GM19099 (cell line): ENCODE data around the gene C4A.

Experiments used
- POLR2A ChIP-seq: IDR thresholded peaks from 3 replicates; pipeline ENCODE4 v1.6.1; 2011; ENCODE audit warnings: low read depth; ENCODE audit not compliant: insufficient read length; ENCODE audit errors: extremely low read depth

Gene C4A

DNA sequence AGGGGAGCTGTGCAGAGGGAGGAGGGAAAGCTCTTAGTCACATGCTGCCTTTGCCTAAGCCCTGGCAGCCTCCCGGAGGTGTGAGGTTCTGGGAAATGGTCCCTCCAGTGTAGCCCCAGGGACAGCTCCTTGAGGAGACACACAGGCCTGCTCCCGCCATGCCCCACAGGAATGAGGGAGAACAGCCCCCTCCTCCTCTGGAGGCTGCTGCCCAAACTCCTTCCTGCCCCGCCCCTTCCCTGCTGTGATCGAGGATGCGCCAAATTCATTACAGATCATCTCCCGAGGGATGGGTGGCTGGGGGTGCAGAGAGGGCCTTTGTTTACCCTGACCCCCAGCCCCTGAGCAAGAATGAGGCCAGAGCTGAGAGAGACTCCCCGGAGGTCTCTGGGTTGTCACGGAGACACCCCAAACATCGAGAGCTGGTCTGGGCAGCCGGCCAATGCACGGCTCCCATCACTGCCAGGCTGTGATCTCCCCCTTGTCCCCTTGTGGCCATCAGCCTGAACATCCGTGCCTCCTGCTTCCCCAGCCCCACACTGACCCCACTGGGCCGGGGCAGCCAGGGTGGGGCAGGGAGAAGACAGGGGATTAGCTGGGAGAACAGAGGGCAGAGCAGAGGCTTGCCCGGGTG, 64.7 kb downstream of the C4A start:
- TF ChIP-seq POLR2A = no peak

DNA sequence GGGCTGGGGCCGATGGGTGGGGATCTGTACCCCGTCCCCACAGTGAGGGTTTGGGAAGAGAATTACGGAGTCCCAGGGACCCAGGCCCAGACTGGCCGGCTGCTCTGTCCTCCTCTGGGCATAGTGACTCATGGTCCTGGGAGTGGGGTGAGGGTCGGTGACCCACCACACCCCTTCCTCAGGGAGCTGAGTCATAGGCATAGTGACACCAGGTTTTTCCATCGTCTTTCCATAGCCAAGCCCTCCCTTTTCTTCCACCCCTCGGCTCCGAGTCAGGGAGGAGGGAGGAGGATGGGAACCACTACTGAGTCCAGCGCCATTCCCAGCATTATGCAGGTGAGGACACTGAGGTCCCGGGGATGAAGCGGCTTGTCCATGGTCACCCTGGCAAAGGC, 65.2 kb downstream of the C4A start:
- TF ChIP-seq POLR2A = no peak

DNA sequence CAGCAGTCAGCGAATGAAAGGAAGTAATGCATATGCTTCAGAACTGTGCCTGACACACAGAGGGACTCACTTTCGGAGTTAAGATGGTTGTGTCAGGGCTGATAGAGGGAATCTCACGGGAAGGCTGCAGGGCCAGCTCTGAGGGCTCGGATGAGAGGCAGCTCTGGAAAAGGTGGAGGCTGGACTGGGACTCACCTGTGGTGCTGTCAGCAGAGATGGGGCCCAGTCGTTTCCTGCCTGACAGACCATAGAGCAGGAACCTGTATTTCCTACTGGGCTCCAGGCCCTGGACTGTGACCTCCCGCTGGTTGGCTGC, 65.6 kb downstream of the C4A start:
- no peak for TF ChIP-seq POLR2A

DNA sequence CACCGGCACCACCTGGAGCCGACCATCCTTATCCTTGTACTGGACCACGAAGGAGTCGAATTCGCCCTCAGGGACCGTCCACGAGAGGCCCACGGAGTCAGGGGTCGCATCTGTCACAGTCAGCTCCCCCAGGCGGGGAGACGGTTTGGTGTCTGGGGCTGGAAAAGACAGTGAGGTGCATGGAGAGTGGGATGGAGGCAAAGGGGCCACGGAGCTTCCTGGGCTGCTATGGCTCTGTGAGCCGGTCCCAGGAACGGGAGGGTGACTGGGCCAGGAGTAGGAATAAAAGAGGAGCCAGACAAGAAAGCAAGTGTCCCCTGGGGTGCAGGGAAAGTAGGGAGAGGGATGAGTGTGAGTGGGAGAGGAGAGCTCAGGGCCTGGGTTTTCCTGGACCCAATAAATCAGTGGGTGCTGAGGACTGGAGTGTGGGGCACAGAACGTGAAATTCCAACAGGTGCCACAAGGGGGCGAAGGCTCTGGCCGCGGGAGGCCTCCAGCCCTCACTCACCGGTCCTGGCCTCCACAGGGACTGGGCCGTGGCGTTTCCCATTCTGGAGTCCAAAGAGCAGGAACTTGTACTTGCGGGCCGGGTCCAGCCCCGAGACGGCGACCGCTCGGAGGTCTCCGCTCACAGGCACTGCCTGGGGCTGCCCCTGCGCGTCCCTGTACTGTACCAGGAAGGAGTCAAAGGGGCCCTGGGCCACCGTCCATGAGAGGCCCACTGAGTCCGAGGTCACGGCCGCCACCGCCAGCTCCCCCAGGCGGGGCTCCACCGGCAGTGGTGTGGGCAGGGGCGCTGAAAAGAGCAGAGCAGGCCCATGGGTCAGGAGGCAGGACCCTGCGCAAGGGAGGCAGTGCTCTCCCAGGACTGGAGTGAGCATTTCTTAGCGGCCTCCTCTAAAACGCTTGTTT, 66.3 kb downstream of the C4A start:
- TF ChIP-seq POLR2A = no peak

DNA sequence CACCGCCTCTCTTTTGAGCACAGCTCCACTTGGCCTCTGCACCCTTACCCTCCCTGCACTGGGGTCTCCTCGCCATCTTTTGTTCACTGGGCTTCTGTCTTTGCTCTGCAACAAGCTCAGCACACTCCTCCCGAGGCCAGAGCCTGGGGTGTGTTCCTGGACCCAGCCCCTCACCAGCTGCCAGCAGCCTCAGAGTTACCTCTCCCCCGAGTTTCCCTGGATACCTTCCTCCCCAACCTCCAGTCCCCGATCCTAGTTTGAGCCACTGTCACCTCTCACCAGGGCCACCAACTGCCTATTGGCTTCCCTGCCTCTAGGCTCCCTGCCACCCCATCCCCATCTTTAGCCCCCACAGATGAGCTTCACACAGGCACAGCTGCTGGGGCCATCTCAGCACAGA, 68.7 kb downstream of the C4A start:
- no peak for TF ChIP-seq POLR2A
